GM21619 (cell line): Measurements from ENCODE around the gene FBXO44.

Experiments
- ATAC-seq: cut with Tn5 transposase; IDR thresholded peaks from one replicate; pipeline ENCODE4 v1.9.1; 2021; ENCODE audit not compliant: unreplicated experiment

Gene FBXO44

DNA sequence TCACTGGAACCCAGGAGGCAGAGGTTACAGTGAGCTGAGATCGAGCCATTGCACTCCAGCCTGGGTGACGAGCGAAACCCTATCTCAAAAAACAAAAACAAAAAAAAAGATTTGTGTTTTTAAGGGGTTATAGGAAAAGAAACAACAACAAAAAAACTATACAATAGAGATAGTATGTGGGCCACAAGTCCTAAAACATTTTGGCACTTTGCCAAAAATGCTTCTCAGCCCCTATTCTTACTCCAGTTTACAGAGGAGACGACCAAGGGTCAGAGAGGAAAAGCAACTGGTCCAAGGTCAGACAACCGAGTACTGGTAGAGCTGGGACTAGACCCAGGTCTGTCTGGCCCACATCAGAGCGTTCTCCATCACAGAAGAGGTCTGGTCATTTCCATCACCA is 3.0 kb downstream of the FBXO44 start:
- no peak for ATAC-seq

- no peak for ATAC-seq
Observed at GRCh38 chr1:11658542-11658941, 3.9 kb downstream of the FBXO44 start.

- no peak for ATAC-seq
Observed at GRCh38 chr1:11659748-11660147, 5.1 kb downstream of the FBXO44 start.

- no peak for ATAC-seq
Observed at GRCh38 chr1:11661103-11661502, 6.4 kb downstream of the FBXO44 start.

GRCh38 chr1:11664336-11665065 is 9.8 kb downstream of the FBXO44 start:
- ATAC-seq = peak; percentile 59

- no peak for ATAC-seq
Observed at GRCh38 chr1:11668516-11668915, 13.8 kb downstream of the FBXO44 start.

- no peak for ATAC-seq
Observed at GRCh38 chr1:11670747-11671146, 16.1 kb downstream of the FBXO44 start.

GRCh38 chr1:11671205-11671543 is 16.5 kb downstream of the FBXO44 start:
- ATAC-seq = no peak

- no peak for ATAC-seq
Observed at GRCh38 chr1:11671544-11672286, 17.0 kb downstream of the FBXO44 start.

- no peak for ATAC-seq
Observed at GRCh38 chr1:11673089-11673769, 18.6 kb downstream of the FBXO44 start.

DNA sequence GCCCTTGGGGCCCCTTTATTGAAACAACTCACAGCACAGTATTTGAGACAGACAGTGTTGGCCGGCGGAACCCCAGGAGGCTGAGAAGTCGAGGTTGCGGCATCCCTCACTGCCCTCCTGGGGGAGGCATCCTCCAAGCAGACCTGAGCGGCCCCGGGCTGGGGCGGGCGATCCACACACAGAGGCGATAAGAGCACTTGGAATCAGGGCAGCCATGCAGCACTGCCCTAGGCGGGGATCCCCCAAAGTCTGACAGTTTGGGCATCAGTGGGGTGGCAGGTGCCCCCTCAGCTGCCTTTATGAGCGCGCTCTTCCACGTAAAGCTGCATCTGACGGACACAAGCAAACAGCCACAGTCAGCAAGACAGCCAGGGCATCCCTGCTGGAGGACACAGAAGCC is 19.8 kb downstream of the FBXO44 start:
- ATAC-seq = no peak

DNA sequence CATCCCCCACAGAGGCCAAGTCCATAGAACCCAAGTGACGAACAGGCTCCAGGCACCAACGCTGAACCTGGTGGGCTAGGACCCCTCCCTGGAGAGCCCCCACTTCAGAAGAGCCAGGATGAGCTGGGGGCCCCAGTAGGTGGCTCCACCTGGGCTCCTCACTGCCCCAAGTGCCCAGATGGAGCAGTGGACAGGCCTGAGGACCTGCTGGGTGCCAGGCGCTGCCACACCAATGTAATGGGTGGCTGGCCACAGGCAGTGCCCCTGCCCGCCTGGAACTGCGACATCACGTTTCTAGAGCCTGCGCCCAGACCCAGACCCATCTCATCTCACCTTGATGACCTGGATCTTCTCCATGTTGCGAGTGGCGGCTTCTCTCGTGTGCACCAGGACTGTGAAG is 20.6 kb downstream of the FBXO44 start:
- ATAC-seq = no peak

- ATAC-seq = no peak
Observed at GRCh38 chr1:11676386-11677103, 21.9 kb downstream of the FBXO44 start.

DNA sequence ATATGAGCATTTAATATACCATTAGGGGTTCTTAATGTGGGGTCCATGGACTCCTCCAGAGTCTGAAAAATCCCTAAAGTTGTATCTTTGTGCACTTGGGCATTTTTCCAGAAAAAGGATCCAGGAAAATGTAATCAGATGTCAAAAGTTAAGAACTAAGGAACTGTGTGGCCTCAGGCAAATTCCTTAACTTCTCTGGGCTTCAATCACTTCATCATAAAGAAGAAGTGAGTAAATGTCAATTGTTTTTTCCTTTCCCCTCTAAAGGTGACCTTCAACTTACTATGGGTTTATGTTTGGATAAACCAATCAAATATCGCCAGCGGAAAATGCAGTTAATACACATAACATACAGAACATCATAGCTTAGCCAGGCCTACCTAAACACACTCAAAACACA is 23.8 kb downstream of the FBXO44 start:
- no peak for ATAC-seq

GRCh38 chr1:11680270-11681070 is 25.8 kb downstream of the FBXO44 start:
- ATAC-seq = peak; percentile 27

DNA sequence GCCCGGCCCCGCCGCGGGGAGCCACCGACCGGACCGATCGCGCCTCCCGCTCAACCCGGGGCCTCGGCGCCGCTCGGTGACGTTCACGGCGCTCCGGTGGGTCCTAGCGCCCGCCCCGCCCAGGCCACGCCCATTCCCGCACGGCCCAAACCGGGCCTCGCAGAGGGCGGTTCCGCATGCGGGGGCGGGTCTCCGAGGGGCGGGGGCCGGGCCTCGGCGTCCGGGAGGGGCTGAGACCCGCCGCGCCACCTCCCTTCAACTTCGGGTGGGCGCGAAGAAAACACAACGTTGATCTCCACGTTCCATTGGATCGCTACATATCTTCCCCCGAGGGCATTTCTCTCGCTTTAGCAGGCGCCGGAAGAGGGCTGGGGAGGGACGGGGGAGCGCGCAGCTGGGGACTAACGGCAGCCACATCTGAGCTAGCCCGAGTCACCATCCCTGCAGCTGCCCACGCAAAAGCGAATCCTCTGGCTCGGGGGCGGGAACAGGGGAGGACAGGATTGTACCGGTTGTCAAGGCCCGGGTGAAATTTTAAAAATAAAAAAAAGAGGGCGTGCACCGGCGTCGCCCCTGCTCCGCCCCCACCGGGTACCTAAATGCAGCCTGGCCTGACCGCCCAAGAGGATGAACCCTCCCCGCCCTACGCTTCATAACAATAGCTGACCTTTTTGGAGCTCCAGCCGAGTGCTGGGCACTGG is 26.5 kb downstream of the FBXO44 start, which contains the start of gene MAD2L2:
Gene MAD2L2, minus strand, starts transcription at position 78 of the 701 bp plus-strand sequence. CDS start 547 bp downstream, outside the sequence.
- ATAC-seq = peak; percentile 72

DNA sequence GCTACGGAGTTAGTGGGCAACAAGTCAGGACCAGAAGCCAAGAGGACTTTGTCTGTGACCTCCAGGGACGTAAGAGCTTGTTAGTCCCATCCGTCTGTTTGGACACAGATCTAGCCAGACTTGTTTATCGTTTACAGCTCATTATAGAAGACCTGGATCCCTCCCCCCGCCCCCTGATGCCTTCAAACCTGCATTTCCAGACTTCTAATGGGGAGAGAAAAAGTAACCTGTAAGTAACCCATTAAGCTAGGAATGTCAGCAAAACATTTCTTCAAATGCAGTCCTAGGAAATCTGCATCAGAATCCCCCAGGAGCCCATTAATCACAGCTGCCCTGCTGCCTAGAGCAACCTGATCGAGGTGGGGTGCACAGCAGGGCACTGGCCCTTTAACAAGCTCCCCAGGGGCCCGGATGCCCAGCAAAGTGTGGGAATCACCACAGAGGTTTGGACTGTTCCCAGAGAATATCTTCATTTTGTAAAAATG is 27.7 kb downstream of the FBXO44 start:
- ATAC-seq = no peak

DNA sequence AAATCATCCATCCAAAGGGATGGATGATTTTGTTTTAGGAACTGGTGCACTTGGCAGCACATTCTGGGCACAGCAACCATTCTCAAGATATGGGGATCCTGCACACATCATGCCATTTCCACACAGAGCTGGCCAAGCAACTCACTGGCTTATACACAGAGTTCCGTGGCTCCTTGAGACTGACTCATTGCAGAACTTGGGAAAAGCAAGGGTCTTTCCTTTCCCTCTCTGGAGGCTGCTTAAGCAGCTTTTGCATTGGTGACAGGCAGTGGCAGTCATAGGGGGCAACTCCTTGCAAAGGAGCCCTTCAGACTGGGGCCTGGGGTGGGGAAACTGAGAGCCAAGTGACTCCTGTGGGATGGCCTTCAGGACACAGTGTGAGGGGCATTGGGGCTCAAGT is 28.1 kb downstream of the FBXO44 start:
- no peak for ATAC-seq

DNA sequence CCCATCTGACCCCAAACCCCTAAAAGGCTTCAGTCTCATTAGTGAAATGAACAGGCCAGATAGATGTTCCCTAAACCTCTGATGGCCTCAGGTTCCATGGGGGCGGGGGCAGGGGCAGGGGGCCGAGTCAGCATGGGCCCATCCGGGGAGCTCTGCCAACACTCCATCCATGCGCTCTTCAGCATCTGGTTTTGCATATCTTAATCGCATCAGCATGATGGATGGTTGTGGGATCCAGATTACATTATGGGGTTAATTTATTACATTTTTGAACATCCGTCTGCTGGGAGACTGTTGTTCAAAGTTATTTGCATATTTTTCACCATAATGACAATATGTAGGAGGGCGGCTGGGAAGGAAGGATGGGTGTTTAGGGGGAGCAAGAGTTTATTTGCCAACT is 29.4 kb downstream of the FBXO44 start:
- no peak for ATAC-seq
